Mesenchymal stem cell (in vitro differentiated cells and primary cell): Measurements from ENCODE around the gene SURF4.

Experiments used
- DNase-seq: peaks from one replicate; pipeline ENCODE4 v3.0.0-alpha.2; 2013
- H2AFZ ChIP-seq: one replicate; pipeline ENCODE4 v1.6.1; 2013; ENCODE audit warnings: low read depth, mild to moderate bottlenecking, control low read depth, inconsistent platforms, low read length, moderate library complexity
- H2AK5ac ChIP-seq: 2 replicates; pipeline ENCODE4 v1.6.1; 2013; ENCODE audit warnings: low read length, moderate library complexity, mild to moderate bottlenecking, inconsistent platforms; ENCODE audit not compliant: severe bottlenecking
- H2BK120ac ChIP-seq: one replicate; pipeline ENCODE4 v1.6.1; 2013; ENCODE audit warnings: low read depth, mild to moderate bottlenecking, inconsistent platforms, low read length, moderate library complexity
- H2BK12ac ChIP-seq, 2 experiments: one replicate each; pipeline ENCODE4 v1.6.1; 2013; ENCODE audit warnings: inconsistent platforms in 2 of 2, low read length in 2 of 2, mild to moderate bottlenecking in 2 of 2, moderate library complexity in 2 of 2, control low read depth in 1 of 2
- H2BK15ac ChIP-seq: one replicate; pipeline ENCODE4 v1.6.1; 2013; ENCODE audit warnings: mild to moderate bottlenecking, low read depth, inconsistent platforms; ENCODE audit not compliant: poor library complexity, severe bottlenecking
- H2BK5ac ChIP-seq: 2 replicates; pipeline ENCODE4 v1.6.1; 2013; ENCODE audit warnings: low read depth, mild to moderate bottlenecking, low read length, control low read depth, inconsistent platforms; ENCODE audit not compliant: poor library complexity, severe bottlenecking
- H3K14ac ChIP-seq, 2 experiments: one replicate each; pipeline ENCODE4 v1.6.1; 2013; ENCODE audit warnings: inconsistent platforms in 2 of 2, low read length in 2 of 2, control low read depth in 1 of 2, mild to moderate bottlenecking in 1 of 2, moderate library complexity in 1 of 2
- H3K18ac ChIP-seq, 2 experiments: one replicate each; pipeline ENCODE4 v1.6.1; 2013; ENCODE audit warnings: inconsistent platforms in 2 of 2, low read length in 2 of 2, control low read depth in 1 of 2, low read depth in 1 of 2, mild to moderate bottlenecking in 1 of 2
- H3K23ac ChIP-seq, 2 experiments: one replicate each; pipeline ENCODE4 v1.6.1; 2013; ENCODE audit warnings: inconsistent platforms in 2 of 2, low read length in 2 of 2, mild to moderate bottlenecking in 2 of 2, moderate library complexity in 2 of 2, control low read depth in 1 of 2
- H3K27ac ChIP-seq: 2 replicates; pipeline ENCODE4 v1.5.1; 2013; ENCODE audit warnings: mild to moderate bottlenecking, moderate library complexity, low read length, control low read depth, inconsistent platforms; ENCODE audit not compliant: poor library complexity, severe bottlenecking
- H3K27me3 ChIP-seq, 2 experiments: 2 replicates each; pipeline versions ENCODE4 v1.6.1 to v1.7.0; 2013; ENCODE audit warnings: low read length in 2 of 2, mild to moderate bottlenecking in 2 of 2, moderate library complexity in 2 of 2, control low read depth in 1 of 2, inconsistent platforms in 1 of 2; ENCODE audit not compliant: control insufficient read depth in 1 of 2, insufficient read depth in 1 of 2
- H3K36me3 ChIP-seq, 2 experiments: 2 replicates each; pipeline versions ENCODE4 v1.6.1 to v1.7.0; 2013; ENCODE audit warnings: low read length in 2 of 2, control low read depth in 1 of 2, inconsistent platforms in 1 of 2, low read depth in 1 of 2, mild to moderate bottlenecking in 1 of 2; ENCODE audit not compliant: insufficient read depth in 2 of 2, control insufficient read depth in 1 of 2
- H3K4ac ChIP-seq, 2 experiments: one replicate each; pipeline ENCODE4 v1.6.1; 2013; ENCODE audit warnings: inconsistent platforms in 2 of 2, low read length in 2 of 2, mild to moderate bottlenecking in 2 of 2, moderate library complexity in 2 of 2, control low read depth in 1 of 2, low read depth in 1 of 2
- H3K4me1 ChIP-seq: 2 replicates; pipeline ENCODE4 v1.6.1; 2013; ENCODE audit warnings: low read depth, low read length, control low read depth; ENCODE audit not compliant: control insufficient read depth, insufficient read depth
- H3K4me2 ChIP-seq: 2 replicates; pipeline ENCODE4 v1.6.1; 2013; ENCODE audit warnings: low read length, mild to moderate bottlenecking, inconsistent platforms; ENCODE audit not compliant: poor library complexity, severe bottlenecking
- H3K4me3 ChIP-seq, 2 experiments: 2 replicates each; pipeline versions ENCODE4 v1.5.1 to v1.7.0; 2013; ENCODE audit warnings: low read length in 2 of 2, mild to moderate bottlenecking in 2 of 2, control low read depth in 1 of 2, low read depth in 1 of 2; ENCODE audit not compliant: insufficient read depth in 1 of 2
- H3K79me1 ChIP-seq: replicated peaks from 2 replicates; pipeline ENCODE4 v1.6.1; 2013; ENCODE audit warnings: mild to moderate bottlenecking, control low read depth, low read length, inconsistent platforms; ENCODE audit not compliant: poor library complexity, severe bottlenecking
- H3K9ac ChIP-seq: 2 replicates; pipeline ENCODE4 v1.7.0; 2013; ENCODE audit warnings: mild to moderate bottlenecking, low read length, moderate library complexity
- H3K9me3 ChIP-seq: 2 replicates; pipeline ENCODE4 v1.7.0; 2013; ENCODE audit warnings: mild to moderate bottlenecking, low read length; ENCODE audit not compliant: control insufficient read depth
- H4K8ac ChIP-seq: one replicate; pipeline ENCODE4 v1.6.1; 2013; ENCODE audit warnings: inconsistent platforms, mild to moderate bottlenecking, low read length, moderate library complexity
- H4K91ac ChIP-seq: one replicate; pipeline ENCODE4 v1.6.1; 2013; ENCODE audit warnings: mild to moderate bottlenecking, low read length, inconsistent platforms
- WGBS: methylation state at CpG from one replicate; pipeline ENCODE4 v1.1.7; 2013; ENCODE audit warnings: mixed read lengths; 5-methylcytosine and 5-hydroxymethylcytosine counted together

The SURF4 gene

DNA sequence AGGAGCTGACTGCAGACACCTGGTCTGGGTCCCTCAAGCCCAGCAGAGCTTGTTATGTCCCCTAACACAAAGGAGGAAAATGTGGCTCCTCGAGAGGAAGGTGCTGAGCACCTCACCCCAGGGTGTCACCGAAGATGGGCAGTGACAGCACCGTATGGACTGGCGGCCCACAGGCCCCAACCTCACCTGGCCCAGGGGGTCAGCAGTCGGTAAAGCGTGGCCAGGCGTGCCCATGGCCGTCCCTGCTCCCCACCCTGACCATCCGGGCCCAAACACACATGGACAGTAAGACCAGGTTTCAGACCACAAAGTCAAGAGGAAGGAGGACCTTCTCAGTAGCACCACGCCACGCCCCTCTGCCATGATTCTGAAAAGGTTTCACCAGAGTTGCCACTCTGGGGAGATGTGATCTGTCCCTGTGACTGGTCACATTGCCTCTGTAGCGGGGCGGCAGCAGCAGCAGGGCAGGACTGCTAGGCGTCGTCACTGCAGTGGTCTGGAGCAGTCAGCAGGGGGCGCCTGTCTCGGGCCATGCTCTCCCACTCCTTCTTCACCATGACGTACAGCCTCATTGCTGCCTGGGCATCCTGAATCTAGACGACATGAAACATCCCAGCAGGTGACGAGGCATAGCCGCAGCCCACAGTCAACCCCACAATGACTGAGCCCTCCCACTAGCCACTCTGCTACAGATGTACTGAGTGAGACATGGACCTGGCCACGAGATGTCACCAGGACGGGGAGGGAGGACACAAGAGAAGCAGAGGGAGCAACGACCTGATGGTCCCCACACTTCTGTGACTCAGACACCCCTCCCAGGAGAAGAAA lies 30.8 kb upstream of the SURF4 start:
- H3K9ac ChIP-seq = peak overlapping the region; percentile 29
- no peak overlapping the region for H3K14ac ChIP-seq
- H2BK120ac ChIP-seq = no peak overlapping the region
- H2AK5ac ChIP-seq = no peak overlapping the region
- H3K4ac ChIP-seq = no peak overlapping the region
- H2BK12ac ChIP-seq = peak overlapping the region in 1 of 2 experiments; percentile 75
- no peak overlapping the region for H3K4me3 ChIP-seq
- peak overlapping the region; percentile 57 for H4K8ac ChIP-seq
- peaks cover 25% of the 10 kb centered on the region for H3K79me1 ChIP-seq
- H3K9me3 ChIP-seq = no peaks in the 10 kb centered on the region
- H2BK5ac ChIP-seq = no peak overlapping the region
- no peak overlapping the region for H3K27ac ChIP-seq
- H3K4me2 ChIP-seq = no peak overlapping the region
- H3K23ac ChIP-seq = no peak overlapping the region
- 57% methylated on average over 24 of the region's 24 CpGs for WGBS
- H3K36me3 ChIP-seq = peaks cover 61 to 83% of the 10 kb centered on the region in 2 experiments
- H4K91ac ChIP-seq = peak overlapping the region; percentile 63
- H2BK15ac ChIP-seq = peak overlapping the region; percentile 12
- no peaks in the 10 kb centered on the region for H3K27me3 ChIP-seq
- no peak overlapping the region for H3K18ac ChIP-seq
- H2AFZ ChIP-seq = no peak overlapping the region
- DNase-seq = peak; percentile 79
- peaks cover 7% of the 10 kb centered on the region for H3K4me1 ChIP-seq

DNA sequence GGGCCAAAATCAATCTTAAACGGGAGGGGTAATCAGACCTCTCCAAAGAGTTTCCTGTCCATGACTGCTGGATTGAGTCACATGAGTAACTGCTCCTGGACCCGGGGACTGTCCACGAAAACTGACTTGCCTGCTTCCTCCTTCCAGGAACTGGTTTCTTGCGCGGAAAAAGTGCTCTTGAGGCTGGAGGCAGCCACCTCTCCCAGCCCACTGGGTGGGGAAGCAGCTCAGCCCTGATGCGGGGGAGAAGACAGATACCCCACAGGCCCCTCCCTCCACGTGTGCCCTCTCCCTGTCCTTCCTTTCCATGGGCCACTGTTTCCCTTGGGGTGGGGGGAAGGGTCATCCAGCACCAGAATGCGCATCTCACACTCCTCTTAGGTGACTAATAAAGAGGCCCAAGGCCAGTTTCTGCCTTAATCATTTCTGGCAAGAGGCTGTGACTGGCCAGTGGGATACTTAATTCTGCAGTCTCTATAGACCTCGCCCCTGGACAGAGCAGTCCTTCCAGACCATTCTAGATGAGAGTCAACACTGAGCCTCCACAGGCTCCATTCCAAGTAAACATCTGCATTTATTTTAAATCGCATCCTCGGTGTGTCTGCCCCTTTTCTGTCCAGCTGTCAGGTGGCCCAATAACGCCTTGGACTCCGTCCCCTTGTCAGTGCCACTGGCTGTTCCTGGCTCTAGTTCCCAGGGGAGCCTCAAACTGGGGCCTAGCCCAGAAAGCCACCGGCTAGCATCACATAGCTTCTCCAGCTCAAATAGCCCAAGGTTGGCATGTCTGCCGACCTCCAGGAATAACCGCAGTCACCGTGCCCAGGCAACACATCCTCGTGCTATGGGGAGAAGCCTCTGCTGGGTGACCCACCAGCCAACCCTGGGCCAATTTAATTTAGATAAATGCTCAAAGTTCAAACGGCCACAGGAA lies 29.9 kb upstream of the SURF4 start:
- H3K14ac ChIP-seq = no peak overlapping the region
- no peak overlapping the region for H2BK5ac ChIP-seq
- no peak overlapping the region for H2BK120ac ChIP-seq
- no peaks in the 10 kb centered on the region for H3K9me3 ChIP-seq
- peak overlapping the region in 1 of 2 experiments; percentile 13 for H3K18ac ChIP-seq
- no peak overlapping the region for H2AFZ ChIP-seq
- no peak overlapping the region for H4K91ac ChIP-seq
- no peak overlapping the region for H2AK5ac ChIP-seq
- no peak overlapping the region for H3K4me2 ChIP-seq
- no peak overlapping the region for H3K27ac ChIP-seq
- H3K79me1 ChIP-seq = peaks cover 18% of the 10 kb centered on the region
- H3K4ac ChIP-seq = no peak overlapping the region
- peaks cover 54 to 80% of the 10 kb centered on the region in 2 experiments for H3K36me3 ChIP-seq
- WGBS = 77% methylated on average over 17 of the region's 19 CpGs
- H3K4me1 ChIP-seq = peaks cover 7% of the 10 kb centered on the region
- H2BK12ac ChIP-seq = no peak overlapping the region
- peak overlapping the region; percentile 51 for H3K9ac ChIP-seq
- H3K27me3 ChIP-seq = no peaks in the 10 kb centered on the region
- H3K4me3 ChIP-seq = no peak overlapping the region
- H2BK15ac ChIP-seq = no peak overlapping the region
- H3K23ac ChIP-seq = no peak overlapping the region
- peak; percentile 32 for DNase-seq
- no peak overlapping the region for H4K8ac ChIP-seq

DNA sequence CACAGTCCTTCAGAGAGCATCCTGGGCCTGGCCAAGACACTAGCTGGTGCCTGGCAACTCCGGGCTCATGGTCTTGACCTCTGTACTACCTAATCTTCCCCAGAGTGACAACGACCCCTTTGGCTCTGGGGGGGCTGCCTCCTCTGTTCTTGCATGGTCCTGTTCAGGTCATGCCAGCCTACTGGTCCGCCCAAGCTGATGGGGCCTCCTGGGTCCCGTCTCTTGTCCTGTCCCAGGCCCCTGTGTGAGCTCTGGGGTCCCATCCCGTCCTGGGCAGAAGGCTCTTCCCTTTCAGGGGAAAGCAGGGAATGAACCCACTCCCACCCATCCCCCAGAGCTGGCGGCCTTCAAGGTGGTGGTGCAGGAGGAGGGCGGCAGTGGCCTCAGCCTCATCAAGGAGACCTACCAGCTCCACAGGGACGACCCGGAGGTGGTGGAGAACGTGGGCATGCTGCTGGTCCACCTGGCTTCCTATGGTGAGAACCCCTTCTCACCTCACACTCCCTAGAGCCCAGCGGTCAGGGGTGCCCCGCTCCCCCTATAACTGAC lies 28.7 kb upstream of the SURF4 start:
- Histone ChIP-seq H2AFZ (no peak overlapping the region), H3K23ac (no peak overlapping the region), H3K18ac (no peak overlapping the region), H4K8ac (no peak overlapping the region), H3K4ac (no peak overlapping the region), H3K4me2 (no peak overlapping the region), H2BK5ac (no peak overlapping the region), H2AK5ac (no peak overlapping the region), H3K27ac (no peak overlapping the region), H3K4me1 (peaks cover 7% of the 10 kb centered on the region), H3K36me3 (peaks cover 42 to 78% of the 10 kb centered on the region in 2 experiments), H3K9ac (no peak overlapping the region), H4K91ac (no peak overlapping the region), H3K14ac (no peak overlapping the region), H3K4me3 (no peak overlapping the region), H2BK12ac (no peak overlapping the region), H3K79me1 (peaks cover 10% of the 10 kb centered on the region), H3K9me3 (no peaks in the 10 kb centered on the region), H3K27me3 (no peaks in the 10 kb centered on the region), H2BK120ac (no peak overlapping the region), H2BK15ac (no peak overlapping the region)
- 96% methylated on average over 11 of the region's 12 CpGs for WGBS
- no peak for DNase-seq
